Fibroblast of skin of left biceps (primary cell): ENCODE results near the gene TRIM8.

Experiments
- DNase-seq, 2 experiments: peaks; one replicate each; pipeline ENCODE4 v3.0.0-alpha.2; 2013; ENCODE audit warnings: low read depth in 2 of 2

The TRIM8 gene, protein sequence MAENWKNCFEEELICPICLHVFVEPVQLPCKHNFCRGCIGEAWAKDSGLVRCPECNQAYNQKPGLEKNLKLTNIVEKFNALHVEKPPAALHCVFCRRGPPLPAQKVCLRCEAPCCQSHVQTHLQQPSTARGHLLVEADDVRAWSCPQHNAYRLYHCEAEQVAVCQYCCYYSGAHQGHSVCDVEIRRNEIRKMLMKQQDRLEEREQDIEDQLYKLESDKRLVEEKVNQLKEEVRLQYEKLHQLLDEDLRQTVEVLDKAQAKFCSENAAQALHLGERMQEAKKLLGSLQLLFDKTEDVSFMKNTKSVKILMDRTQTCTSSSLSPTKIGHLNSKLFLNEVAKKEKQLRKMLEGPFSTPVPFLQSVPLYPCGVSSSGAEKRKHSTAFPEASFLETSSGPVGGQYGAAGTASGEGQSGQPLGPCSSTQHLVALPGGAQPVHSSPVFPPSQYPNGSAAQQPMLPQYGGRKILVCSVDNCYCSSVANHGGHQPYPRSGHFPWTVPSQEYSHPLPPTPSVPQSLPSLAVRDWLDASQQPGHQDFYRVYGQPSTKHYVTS

DNA sequence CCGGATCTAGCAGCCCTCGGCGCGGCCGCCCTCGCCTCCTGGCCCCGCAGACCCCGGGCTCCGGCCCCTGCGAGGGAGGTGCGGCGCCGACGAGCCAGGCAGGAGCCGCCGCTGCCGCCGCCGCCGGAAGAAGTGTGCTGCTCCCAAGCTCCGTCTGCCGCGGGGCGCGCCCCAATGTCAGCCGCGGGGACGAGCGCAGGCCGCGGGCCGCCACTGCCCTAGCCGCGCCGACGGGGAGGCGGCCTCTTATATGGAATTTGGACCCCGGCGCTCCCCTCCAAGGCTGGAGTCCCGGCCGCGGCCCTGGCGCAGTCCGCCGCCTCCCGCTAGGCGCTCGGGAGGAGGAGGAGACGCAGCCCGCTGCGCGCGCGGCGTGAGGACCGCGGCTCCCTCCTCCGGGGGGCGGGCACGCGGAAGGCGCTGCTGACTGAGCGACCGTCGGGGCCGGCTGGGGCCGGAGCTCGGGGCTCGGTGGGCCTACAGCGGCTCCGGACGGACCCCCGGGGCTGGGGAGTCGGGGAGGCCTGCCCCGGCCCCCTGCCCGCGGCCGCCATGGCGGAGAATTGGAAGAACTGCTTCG is at the start of gene TRIM8:
Gene TRIM8, plus strand, starts transcription at position 414 of the 580 bp plus-strand sequence. Its CDS starts 139 bp downstream, at position 553.
- DNase-seq: no peak

DNA sequence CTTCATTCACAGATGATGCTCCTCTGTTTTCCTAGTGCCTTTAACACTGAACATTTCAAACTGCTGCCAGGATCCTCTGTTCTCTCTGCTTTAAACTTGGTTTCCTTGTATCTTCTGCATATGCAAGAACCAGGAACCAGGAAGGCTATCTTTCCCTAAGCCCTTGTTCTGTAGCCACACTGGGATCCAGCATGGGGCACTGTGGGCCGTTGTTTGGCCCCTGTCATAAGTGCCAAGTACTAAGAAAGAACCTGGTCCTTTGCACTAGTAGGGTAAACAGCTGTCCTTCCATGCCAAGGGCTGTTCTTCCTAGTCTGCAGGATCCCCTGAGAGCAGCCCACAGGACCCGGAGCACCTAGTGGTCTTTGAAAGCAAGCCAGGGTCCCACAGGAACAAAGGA is 49.0 kb upstream of the TRIM8 start:
- DNase-seq: no peak

DNA sequence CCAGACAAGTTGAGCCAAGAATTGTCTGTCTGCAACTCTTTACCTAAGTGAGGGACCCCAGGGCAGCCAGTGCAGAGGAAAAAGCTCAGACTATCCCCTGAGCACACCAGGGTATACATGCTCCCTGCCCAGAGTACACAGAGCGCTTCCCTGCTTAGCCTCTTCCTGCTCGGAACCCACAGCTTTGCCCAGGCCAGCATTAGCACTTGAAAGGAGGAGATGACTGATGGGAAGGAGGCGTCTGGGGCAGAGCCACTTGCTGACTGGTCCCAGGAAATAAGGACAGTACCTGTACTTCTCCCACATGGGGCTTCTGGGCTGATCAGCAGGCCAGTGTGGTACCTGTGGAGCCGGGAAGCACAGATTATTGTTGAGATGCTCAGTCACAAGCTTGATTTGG is 48.4 kb upstream of the TRIM8 start:
- no peak for DNase-seq

DNA sequence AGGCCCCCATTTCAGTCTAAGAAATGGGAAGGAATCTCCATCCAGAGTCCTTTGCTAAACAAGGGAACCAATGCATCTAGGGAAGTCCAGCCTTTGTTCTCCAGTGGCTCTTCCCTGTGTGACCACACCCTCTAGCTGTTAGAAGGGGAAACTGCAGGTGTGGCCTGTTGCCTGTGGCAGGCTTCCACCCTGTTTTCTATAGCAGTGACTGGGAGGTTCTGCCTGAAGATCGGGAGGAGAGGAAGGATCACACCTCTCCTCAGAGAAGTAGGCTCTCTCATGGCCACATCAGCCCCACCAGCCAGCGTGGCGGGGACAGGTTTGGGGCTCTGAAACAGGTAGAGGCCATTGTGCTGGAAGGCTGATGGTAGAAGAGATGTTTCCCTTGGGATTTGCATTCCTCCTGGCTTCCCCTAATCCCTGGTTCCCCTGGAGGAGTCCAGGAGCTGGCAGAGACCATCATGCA is 47.7 kb upstream of the TRIM8 start:
- no peak for DNase-seq

DNA sequence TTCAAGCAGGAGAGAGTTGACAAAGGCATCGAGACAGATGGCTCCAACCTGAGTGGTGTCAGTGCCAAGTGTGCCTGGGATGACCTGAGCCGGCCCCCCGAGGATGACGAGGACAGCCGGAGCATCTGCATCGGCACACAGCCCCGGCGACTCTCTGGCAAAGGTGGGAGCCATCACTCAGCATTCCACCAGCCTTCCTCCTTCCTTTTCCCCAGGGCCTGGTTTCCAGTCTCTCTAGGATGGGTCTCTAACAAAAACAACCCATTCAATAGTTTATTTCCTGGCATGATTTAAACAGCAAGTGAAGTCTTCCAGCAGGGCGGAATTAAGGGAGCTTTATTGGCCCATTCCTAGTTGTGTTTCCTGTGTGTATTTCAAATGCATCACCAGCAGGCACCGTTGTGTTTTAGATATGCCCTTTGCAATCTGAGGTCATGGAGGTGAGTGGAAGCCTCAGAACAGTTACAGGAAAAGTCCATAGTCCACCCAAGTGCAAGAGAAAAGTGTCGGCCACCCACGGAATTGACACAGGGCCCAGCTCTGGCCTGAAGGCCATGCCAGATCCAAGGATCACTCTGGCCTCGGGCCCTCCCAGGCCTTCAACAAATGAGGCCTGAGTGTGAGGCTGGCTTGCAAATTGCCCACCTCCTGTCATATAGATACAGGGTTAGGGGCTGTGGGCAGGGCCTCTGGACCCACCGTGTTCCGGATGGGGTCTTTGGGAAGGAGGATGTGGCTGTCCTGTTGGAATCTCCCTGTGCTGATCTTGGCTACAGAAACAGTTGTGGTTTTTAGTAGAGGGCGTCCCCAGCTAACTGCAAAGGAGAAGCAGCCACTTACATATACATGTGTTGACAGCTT is 46.9 kb upstream of the TRIM8 start:
- DNase-seq: no peak

DNA sequence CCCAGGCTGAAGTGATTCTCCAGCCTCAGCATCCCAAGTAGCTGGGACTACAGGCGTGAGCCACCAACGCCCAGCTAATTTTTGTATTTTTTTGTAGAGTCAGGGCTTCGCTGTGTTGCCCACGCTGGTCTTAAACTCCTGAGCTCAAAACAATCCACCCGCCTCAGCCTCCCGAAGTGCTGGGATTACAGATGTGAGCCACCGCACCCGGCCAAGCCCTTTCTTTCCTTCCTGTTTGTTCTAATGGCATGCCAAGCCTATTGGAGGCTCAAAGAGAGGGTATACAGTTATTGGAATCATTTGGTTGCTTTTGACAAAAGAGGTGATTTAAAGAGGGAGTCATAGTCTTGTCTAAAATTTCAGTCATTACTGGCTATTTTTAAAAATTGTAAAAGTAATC is 46.0 kb upstream of the TRIM8 start:
- DNase-seq: no peak

DNA sequence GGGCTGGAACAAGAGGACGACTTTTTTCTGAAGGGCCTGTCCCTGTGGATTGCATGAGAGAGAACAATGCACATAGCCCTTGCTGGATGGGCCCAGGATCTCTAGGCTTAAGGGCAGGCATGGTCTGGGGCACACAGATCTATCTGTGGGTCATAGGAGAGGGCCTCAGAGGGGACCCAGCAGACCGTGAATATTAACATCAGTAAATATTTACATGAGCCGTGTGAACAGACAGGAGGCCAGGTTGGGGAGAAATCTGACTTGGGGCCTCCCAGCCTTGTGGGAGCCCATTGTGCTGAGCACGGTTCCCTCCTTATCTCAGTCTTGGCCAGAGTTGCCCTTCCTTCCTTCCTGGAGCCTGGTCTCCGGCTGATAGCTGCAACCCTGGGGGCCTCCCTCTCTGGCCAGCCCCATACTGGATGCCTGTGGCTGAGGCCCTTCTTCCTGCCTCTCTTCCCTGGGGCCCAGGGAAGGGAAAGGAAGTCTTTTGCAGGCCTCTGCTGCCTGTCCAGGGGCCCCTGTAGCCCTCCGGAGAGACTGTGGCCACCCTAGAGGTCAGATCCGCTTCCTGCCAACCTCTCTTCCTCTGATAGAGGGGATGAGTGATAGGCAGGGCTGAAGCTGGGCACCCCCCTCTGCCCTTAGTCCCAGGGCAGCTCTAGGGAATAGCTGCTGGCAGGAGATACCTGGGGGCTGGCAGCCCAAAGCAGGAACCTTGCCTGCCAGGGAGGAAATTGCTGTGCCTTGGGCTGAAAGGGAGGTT is 44.5 kb upstream of the TRIM8 start:
- no peak for DNase-seq

DNA sequence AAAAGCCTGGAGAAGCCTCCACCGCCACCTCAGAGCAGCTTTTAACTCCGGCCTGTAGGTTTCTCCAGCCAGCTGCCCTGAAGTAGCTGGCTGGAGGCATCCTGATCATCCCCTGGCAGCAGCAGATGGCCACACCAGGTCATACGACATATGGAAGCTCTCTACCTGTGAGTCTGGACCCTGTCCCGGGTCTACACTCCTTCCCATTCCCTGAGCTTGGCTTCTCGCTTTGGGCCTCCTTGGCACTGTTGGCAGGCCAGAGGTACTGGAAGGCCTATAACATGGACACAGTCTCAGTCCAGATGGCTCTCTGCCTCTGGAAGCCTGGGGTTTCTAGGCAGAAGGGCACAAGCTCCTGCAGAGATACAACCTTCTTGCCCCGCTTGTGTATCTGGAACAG is 43.5 kb upstream of the TRIM8 start:
- no peak for DNase-seq

DNA sequence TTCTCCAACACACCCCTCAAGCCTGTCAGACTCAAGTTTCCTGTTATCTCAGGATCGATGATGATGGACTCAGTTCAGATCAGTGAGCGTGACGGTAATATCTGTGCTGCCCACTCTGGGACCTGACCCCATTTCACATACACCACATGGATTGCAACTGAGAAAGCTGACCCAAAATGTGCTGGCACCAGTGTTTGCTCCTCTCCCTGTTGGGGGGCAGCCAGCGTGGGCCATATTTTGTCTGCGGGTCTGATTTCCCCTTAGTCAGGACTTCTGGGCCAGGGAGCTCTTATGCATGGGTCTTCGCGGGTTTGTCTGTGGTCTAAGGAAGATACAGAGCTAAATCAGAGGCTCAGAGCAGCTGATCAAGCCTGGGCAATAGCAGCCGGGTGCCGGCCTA is 42.6 kb upstream of the TRIM8 start:
- DNase-seq: no peak

DNA sequence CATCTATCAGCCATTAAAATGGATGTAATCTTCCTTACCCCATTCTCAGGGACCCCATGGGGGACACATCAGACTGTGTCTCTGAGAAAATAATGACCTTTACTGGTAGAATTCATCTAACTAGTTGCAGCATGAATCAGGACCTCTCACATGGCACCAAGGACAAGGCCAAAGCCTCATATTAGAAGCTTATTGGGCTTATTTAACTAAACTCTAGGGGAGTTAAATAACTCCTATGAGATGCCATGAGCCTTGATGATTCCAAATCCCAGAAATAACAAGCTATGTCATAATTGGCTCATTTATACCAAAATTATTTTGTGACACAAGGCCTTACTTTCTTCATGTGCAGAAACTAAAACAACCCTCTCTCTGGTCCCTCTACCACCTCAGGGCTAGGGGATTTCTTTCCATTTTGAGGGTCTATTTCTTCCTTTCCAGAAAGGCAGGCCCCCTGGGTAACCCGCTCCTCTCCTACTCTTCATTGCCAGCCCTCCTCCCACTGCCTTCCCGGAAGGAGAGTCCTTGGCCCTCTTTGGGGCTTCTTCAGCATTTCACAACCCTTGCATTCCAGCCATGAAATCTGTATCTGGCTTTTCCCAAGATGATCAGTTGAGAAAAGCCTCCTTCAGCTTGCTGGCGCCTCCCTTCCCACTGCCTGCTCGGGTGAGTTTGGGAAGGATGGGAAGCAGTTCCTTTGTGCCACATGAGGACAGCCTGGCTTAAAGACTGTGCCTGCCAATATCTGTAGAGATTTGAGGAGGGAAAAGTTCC is 41.8 kb upstream of the TRIM8 start:
- no peak for DNase-seq

DNA sequence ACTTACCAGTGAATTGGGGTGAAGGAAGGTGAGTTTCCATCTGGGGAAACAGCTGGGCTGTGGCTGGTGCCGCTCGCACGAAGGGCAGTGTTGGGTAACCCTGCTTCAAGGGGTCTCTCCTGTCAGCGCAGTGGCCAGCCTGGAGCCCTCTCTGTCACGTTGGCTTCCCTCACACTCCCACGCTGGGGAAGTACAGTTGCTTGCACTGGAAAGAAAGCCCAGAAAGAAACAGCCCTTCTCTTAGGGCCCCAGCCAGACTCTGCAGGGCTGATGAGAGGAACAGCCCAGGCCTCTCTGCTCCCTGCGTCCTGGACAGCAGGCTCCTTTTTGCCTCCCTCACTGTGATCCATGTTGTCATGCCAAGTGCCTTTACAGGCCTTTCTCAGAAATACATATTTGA is 40.3 kb upstream of the TRIM8 start:
- DNase-seq: no peak

DNA sequence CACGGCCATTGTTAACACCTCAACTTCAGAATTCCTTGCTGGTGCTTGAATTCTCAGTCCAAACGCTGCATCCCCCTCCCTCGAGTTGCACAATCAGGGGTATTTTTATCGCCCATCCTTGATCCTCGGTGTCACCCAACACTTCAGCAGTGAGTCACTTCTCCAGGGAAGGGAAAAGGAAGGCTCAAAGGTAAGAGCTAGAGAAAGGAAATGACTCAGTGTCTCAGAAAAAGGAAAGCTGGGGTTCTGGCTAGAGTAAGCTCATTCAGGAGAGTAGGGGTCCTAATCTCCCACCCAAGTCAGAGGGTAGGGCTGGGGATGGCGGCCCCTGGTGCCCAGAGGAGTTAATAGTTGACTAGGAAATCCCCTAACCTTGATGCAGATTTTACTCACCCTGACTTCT is 39.8 kb upstream of the TRIM8 start:
- peak; percentile 53 to 57 for DNase-seq

DNA sequence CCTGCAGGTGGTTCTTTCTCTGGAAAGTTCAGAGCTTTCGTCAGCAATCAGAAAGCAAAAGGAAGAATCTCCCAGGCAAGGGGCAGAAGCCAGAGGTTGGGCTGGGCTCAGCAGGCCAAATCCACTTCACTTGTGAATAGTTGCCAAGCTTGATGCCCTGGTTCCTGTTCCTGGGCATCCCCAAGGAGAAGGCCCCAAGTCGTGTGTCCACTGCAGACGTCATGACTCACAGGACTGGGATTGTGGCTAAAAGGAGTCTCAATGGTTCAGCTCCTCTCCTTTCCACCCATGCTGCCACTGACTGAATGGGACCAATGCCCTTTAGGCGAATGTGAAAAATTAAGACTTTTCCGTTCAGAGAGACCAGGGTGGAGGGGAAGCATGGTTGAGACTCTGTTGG is 38.6 kb upstream of the TRIM8 start:
- DNase-seq: no peak

DNA sequence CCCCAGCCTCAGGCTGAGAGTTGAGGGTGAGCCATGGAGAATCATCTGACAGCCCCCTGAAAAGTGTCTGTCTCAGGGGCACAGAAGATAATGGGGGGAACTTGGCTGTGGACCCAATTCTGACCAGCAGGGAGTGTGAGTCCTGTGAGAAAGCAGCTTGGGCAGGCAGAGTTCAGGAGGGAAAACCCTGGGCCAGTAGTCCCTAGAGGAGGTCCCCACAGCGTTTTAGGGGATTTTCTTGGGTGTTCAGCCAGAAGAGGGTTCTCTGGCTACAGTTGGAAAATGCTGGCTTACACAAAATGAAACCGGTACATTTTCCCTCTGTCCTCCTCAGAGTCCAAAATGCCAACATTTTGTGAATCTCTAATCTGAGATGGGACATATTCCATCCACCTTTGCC is 35.8 kb upstream of the TRIM8 start:
- DNase-seq: no peak

DNA sequence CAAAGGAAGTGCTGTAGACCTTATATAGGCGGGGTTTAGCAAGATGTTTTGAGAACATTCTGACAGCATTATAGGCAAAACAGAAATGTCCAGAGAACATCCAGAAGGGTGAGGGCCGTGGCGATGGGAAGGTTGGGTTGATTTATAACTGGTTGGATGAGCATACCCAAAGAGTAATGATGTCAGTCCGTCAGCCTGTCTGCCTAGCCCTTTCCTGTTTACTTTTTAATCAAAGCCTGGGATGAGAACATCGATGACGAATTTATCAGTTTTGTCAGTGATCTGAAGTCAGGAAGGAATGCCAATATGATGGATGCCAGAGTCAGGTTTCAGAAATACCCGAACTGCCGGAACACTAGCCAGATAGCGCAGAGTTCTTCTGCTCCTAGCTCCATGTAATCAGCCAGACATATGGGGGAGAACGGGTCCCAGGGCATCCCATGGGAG is 33.8 kb upstream of the TRIM8 start:
- DNase-seq: no peak

DNA sequence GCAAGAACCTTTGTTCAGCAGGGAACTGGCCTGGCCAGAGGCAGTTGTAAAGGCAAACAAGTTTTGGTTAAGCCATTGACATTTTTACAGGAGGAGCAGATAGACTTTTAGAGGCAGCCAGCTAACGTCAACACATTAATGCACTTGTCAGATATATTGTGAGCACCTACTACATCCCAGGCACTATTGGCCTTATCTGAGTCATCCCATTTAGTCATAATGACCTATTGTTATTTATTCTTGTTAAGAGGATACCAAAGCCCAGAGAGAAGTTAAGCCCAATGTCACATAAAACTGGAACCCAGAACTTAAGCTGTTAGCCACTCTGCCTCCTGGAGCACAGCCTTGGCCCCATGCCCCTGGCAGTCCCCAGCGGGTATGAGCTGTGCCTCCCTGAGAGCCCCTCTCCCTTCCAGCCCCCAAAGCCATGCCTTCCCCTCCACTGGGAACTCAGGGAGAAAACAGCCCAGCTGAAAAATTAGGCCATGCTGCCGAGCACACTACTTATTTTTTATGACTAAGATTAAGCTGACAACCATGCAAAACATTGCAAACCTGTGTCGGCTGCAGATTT is 32.7 kb upstream of the TRIM8 start:
- no peak for DNase-seq

DNA sequence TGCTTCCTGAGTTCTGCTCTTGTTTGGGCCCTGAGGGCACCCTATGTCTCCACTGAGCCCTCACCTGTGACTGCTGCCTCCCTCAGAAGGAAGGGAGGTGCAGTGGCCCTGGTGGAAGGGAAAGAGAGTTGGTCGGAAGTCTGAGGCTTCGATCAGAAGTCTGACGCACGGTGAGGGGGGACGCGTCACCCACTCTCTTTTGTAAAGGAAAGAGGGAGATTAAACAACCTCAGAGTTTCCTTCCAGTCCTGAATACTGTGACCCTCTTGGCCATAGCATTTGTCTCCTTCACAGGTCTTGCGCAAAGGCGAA is 31.4 kb upstream of the TRIM8 start:
- DNase-seq: no peak

DNA sequence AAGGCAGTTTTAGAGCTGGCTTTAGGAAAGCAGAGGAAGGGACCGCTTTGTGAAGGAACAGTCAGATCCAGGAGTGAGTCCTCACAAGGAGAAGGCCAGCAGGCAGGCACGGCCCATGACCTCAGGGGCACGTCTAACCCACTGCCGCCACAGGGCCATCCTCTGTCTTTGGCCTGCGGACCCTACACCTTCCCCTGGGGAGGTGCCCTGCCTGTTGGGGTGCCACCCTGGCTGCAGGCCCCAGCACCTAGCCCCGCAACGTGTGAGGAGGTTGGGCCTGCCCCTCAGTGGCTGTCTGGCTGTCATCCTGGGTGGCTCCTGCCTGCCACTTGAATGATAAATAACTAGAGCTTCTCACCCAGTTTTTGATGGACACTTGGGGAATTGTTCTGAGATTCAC is 31.0 kb upstream of the TRIM8 start:
- no peak for DNase-seq

DNA sequence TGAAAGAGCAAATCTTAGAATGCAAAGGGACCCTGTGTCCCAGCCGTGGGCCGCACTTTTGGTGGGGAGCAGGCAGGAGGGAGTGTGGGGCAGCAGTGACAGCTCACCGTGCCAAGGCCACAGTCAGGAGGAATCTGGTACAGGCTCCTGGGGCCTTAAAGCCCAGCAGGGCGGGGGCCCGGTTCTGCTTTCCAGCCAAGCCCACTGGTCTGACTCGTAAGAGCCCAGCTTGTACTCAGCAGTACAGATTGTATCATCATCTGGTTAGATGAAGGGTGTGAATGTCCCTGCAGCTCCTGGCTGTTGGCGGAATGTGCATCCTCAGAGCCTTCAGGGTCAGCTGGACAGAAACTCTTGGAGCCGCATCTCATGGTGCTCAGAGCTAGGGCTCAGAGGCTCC is 30.5 kb upstream of the TRIM8 start:
- no peak for DNase-seq

DNA sequence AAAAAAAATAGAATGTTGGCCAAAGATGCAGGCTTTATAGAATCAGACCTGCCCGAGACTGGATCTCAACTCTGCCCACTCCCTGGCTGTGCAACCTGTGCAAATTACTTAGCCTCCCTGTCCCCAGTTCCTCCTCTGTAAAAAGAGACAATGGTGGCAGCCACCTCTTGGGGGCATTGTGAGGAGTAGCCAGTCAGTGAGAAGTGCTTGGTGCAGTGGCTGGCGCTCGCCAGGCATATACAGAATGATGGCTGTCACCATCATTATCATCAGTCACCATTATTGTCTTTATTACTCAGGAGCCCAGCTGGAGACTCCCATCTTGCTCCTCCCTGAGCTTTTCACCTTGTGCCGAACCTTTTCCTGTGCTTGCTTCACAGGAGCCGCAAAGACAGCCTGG is 29.4 kb upstream of the TRIM8 start:
- DNase-seq: no peak

DNA sequence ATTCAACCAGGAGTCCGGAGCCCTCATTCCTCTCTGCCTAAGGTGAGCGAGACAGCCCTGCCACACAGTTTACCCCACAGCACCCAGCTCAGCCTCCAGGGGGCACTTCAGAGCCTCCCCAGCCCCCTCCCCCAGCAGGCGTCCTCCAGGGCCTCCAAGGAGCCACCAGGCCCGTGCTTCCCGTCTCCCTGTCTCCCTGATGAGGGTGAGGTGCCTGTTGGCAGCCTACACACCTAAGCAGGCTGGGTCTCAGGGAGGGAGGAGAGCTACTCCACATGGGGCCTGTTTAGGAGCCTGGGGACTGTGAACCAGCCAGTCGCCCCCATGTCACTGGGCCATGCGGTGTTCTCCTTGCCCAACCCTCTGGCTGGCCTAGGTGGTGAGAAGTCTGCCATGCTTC is 28.9 kb upstream of the TRIM8 start:
- DNase-seq: no peak
